ENCODE data around the gene LLGL1. TPM values are rescaled to one million over a fixed set of nuclear protein-coding genes. Genes with fewer than 3 reads are reported as not detected.

The LLGL1 gene
- total and polyA plus RNA-seq, 2 donors from 2014 or later: 8.0 to 13.7 TPM

DNA sequence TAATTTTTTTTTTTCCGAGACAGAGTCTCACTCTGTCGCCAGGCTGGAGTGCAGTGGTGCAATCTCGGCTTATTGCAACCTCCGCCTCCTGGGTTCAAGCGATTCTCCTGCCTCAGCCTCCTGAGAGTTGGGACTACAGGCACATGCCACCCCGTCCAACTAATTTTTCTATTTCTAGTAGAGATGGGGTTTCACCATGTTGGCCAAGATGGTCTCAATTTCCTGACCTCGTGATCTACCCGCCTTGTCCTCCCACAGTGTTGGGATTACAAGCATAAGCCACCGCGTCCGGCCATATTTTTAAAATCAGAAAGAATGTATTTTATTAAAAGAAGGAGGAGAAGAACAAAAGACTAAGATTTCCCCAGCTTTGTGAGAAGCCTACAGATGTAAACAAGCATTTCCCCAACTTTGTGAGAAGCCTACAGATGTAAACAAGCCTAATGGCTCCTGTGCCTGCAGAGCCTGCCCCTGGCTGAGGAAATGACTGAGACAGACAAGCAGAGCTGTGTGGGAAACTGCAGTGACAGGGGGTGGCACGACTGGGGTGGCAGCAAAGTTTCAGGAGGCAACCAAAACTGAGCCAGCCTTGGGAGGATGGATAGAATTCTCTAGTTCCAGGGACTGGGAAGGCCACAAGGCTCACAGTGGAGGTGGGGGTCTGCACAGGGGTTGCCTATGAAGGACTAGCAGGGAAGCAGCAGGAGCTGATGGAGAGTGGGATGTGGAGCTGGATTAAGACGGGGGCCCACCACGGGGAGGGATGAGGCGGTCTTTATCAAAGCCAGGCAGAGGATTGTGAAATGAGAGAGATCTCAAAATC, 66.5 kb downstream of the LLGL1 start:
- no peaks in the 10 kb centered on the region for H3K27me3 ChIP-seq (ENCODE audit: control insufficient read depth, insufficient read depth, low read length)
- no peak overlapping the region for H3K4me3 ChIP-seq (ENCODE audit: low read length in 3 of 3)
- no peaks in the 10 kb centered on the region for H3K9me3 ChIP-seq (ENCODE audit: control insufficient read depth in 2 of 3, insufficient read depth in 1 of 3, low read length in 3 of 3)
- H3K27ac ChIP-seq (ENCODE audit: low read depth in 2 of 2, low read length in 2 of 2): no peak overlapping the region
- no peaks in the 10 kb centered on the region for H3K4me1 ChIP-seq (ENCODE audit: control insufficient read depth in 2 of 3, insufficient read depth in 2 of 3, low read depth in 1 of 3, low read length in 3 of 3)
- DNase-seq (peak in 1 of 5 donors; percentile 15), FAIRE-seq (no peak)
- H3K36me3 ChIP-seq (ENCODE audit: control insufficient read depth in 2 of 3, insufficient read depth in 3 of 3, low read length in 3 of 3): peaks cover 9 to 33% (median 19%) of the 10 kb centered on the region in 3 donors
- TF ChIP-seq, protein P1, sequence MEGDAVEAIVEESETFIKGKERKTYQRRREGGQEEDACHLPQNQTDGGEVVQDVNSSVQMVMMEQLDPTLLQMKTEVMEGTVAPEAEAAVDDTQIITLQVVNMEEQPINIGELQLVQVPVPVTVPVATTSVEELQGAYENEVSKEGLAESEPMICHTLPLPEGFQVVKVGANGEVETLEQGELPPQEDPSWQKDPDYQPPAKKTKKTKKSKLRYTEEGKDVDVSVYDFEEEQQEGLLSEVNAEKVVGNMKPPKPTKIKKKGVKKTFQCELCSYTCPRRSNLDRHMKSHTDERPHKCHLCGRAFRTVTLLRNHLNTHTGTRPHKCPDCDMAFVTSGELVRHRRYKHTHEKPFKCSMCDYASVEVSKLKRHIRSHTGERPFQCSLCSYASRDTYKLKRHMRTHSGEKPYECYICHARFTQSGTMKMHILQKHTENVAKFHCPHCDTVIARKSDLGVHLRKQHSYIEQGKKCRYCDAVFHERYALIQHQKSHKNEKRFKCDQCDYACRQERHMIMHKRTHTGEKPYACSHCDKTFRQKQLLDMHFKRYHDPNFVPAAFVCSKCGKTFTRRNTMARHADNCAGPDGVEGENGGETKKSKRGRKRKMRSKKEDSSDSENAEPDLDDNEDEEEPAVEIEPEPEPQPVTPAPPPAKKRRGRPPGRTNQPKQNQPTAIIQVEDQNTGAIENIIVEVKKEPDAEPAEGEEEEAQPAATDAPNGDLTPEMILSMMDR (IDR thresholded peaks at IDR 0.05; ENCODE audit: borderline replicate concordance, extremely low read depth, insufficient read depth): no peak
- intact Hi-C loops (cut with DNase I): no loop called here
- no peak overlapping the region for H3K9ac ChIP-seq (ENCODE audit: low read length in 3 of 3)

Other genes with a start within 250 kb of the LLGL1 start
- 27.0 TPM for gene ATPAF2, start 186.5 kb upstream of the LLGL1 start, total RNA-seq
- gene ATPAF2, start 186.5 kb upstream of the LLGL1 start, polyA plus RNA-seq (ENCODE audit: insufficient read depth, low read depth, low replicate concordance): 52.1 TPM
- gene GID4, start 186.2 kb upstream of the LLGL1 start, total RNA-seq: 8.7 TPM
- 3.4 TPM for gene GID4, start 186.2 kb upstream of the LLGL1 start, polyA plus RNA-seq (ENCODE audit: insufficient read depth, low read depth, low replicate concordance)
- 39.2 TPM for gene DRG2, start 137.7 kb upstream of the LLGL1 start, total RNA-seq
- gene DRG2, start 137.7 kb upstream of the LLGL1 start, polyA plus RNA-seq (ENCODE audit: insufficient read depth, low read depth, low replicate concordance): 49.3 TPM
- 1.3 TPM for gene MYO15A, start 116.9 kb upstream of the LLGL1 start, total RNA-seq
- 0.80 TPM for gene MYO15A, start 116.9 kb upstream of the LLGL1 start, polyA plus RNA-seq (ENCODE audit: insufficient read depth, low read depth, low replicate concordance)
- 94.4 TPM for gene ALKBH5, start 41.8 kb upstream of the LLGL1 start, total RNA-seq
- 67.1 TPM for gene ALKBH5, start 41.8 kb upstream of the LLGL1 start, polyA plus RNA-seq (ENCODE audit: insufficient read depth, low read depth, low replicate concordance)
- 301 TPM for gene FLII, start 33.1 kb downstream of the LLGL1 start, total RNA-seq
- gene FLII, start 33.1 kb downstream of the LLGL1 start, polyA plus RNA-seq (ENCODE audit: insufficient read depth, low read depth, low replicate concordance): 139 TPM
- 25.3 TPM for gene MIEF2, start 35.0 kb downstream of the LLGL1 start, total RNA-seq
- 19.3 TPM for gene MIEF2, start 35.0 kb downstream of the LLGL1 start, polyA plus RNA-seq (ENCODE audit: insufficient read depth, low read depth, low replicate concordance)
- 30.3 TPM for gene TOP3A, start 89.4 kb downstream of the LLGL1 start, total RNA-seq
- 7.9 TPM for gene TOP3A, start 89.4 kb downstream of the LLGL1 start, polyA plus RNA-seq (ENCODE audit: insufficient read depth, low read depth, low replicate concordance)
- 22.4 TPM for gene SMCR8, start 89.7 kb downstream of the LLGL1 start, total RNA-seq
- 3.1 TPM for gene SMCR8, start 89.7 kb downstream of the LLGL1 start, polyA plus RNA-seq (ENCODE audit: insufficient read depth, low read depth, low replicate concordance)
- gene SHMT1, start 137.9 kb downstream of the LLGL1 start, total RNA-seq: 162 TPM
- gene SHMT1, start 137.9 kb downstream of the LLGL1 start, polyA plus RNA-seq (ENCODE audit: insufficient read depth, low read depth, low replicate concordance): 241 TPM
- 1.2 TPM for gene EVPLL, start 152.1 kb downstream of the LLGL1 start, total RNA-seq
- gene EVPLL, start 152.1 kb downstream of the LLGL1 start, polyA plus RNA-seq (ENCODE audit: insufficient read depth, low read depth, low replicate concordance): 0.82 TPM